GM21526 (cell line): ENCODE results near the gene LAMB4.

Experiments used
- ATAC-seq: cut with Tn5 transposase; IDR thresholded peaks from one replicate; pipeline ENCODE4 v1.9.1; 2021; ENCODE audit warnings: moderate library complexity; ENCODE audit not compliant: unreplicated experiment, low FRiP score

LAMB4 gene

GRCh38 chr7:108017776-108018151 is 112.4 kb downstream of the LAMB4 start:
- no peak for ATAC-seq

GRCh38 chr7:108016841-108017775 is 113.1 kb downstream of the LAMB4 start:
- ATAC-seq = no peak

- ATAC-seq = no peak
These were observed 114.4 kb downstream of the LAMB4 start for GRCh38 chr7:108015740-108016139.

- ATAC-seq = no peak
These were observed 115.1 kb downstream of the LAMB4 start for GRCh38 chr7:108014747-108015682.

- ATAC-seq = no peak
These were observed 115.9 kb downstream of the LAMB4 start for GRCh38 chr7:108014215-108014614.

- ATAC-seq = no peak
These were observed 117.4 kb downstream of the LAMB4 start for GRCh38 chr7:108012499-108013430.

- no peak for ATAC-seq
These were observed 119.8 kb downstream of the LAMB4 start for GRCh38 chr7:108010377-108010776.

- ATAC-seq = no peak
These were observed 120.3 kb downstream of the LAMB4 start for GRCh38 chr7:108009873-108010272.

- ATAC-seq = no peak
These were observed 121.3 kb downstream of the LAMB4 start for GRCh38 chr7:108008827-108009226.

- ATAC-seq = no peak
These were observed 121.9 kb downstream of the LAMB4 start for GRCh38 chr7:108008240-108008639.

- no peak for ATAC-seq
These were observed 122.4 kb downstream of the LAMB4 start for GRCh38 chr7:108007762-108008161.

GRCh38 chr7:108007261-108007660 is 122.9 kb downstream of the LAMB4 start:
- ATAC-seq = no peak

- ATAC-seq = no peak
These were observed 125.7 kb downstream of the LAMB4 start for GRCh38 chr7:108004220-108005142.

- no peak for ATAC-seq
These were observed 126.6 kb downstream of the LAMB4 start for GRCh38 chr7:108003599-108003935.

- no peak for ATAC-seq
These were observed 127.2 kb downstream of the LAMB4 start, which contains the start of gene LAMB1 for GRCh38 chr7:108002726-108003598. Gene LAMB1, minus strand, starts transcription at chr7:108003161. Its CDS starts 276 bp downstream, at chr7:108002885.

GRCh38 chr7:108001764-108002725 is 128.1 kb downstream of the LAMB4 start:
- ATAC-seq = no peak
